ENCODE data around the gene GFRA4.

Gene GFRA4

GRCh38 chr20:3693376-3693775 lies 30.2 kb upstream of the GFRA4 start:
- no peak for DNase-seq

GRCh38 chr20:3692706-3693294 lies 29.6 kb upstream of the GFRA4 start:
- DNase-seq, result no peak

GRCh38 chr20:3691897-3692296 lies 28.7 kb upstream of the GFRA4 start:
- DNase-seq, result no peak

GRCh38 chr20:3691306-3691705 lies 28.1 kb upstream of the GFRA4 start:
- DNase-seq, result no peak

- no peak for DNase-seq
Observed at GRCh38 chr20:3690413-3690812, 27.2 kb upstream of the GFRA4 start.

- DNase-seq, result no peak
Observed at GRCh38 chr20:3689978-3690377, 26.8 kb upstream of the GFRA4 start.

- DNase-seq, result no peak
Observed at GRCh38 chr20:3687655-3688054, 24.5 kb upstream of the GFRA4 start.

- no peak for DNase-seq
Observed at GRCh38 chr20:3686867-3687321, 23.7 kb upstream of the GFRA4 start.

- no peak for DNase-seq
Observed at GRCh38 chr20:3686421-3686820, 23.2 kb upstream of the GFRA4 start.

GRCh38 chr20:3685341-3685740 lies 22.1 kb upstream of the GFRA4 start:
- DNase-seq, result no peak

- DNase-seq, result no peak
Observed at GRCh38 chr20:3681931-3682781, 19.0 kb upstream of the GFRA4 start, which contains the start of gene ADAM33. TSS of gene ADAM33 (minus strand) at chr20:3682010. CDS start at chr20:3682004, 6 bp downstream.

- DNase-seq, result no peak
Observed at GRCh38 chr20:3681352-3681930, 18.2 kb upstream of the GFRA4 start.

- DNase-seq, result no peak
Observed at GRCh38 chr20:3680701-3681351, 17.6 kb upstream of the GFRA4 start.

- DNase-seq, result no peak
Observed at GRCh38 chr20:3679749-3680700, 16.8 kb upstream of the GFRA4 start.

- DNase-seq, result no peak
Observed at GRCh38 chr20:3678856-3679720, 15.9 kb upstream of the GFRA4 start.

GRCh38 chr20:3678198-3678597 lies 15.0 kb upstream of the GFRA4 start:
- DNase-seq, result no peak

- no peak for DNase-seq
Observed at GRCh38 chr20:3677733-3678132, 14.5 kb upstream of the GFRA4 start.

- no peak for DNase-seq
Observed at GRCh38 chr20:3674995-3675900, 12.0 kb upstream of the GFRA4 start.

- no peak for DNase-seq
Observed at GRCh38 chr20:3674447-3674846, 11.2 kb upstream of the GFRA4 start.

Measured in CD4-positive, alpha-beta T cell treated with Interleukin-15 for 1 hour (primary cell).